Mucosa of descending colon (tissue), 3 donors: ENCODE measurements around the gene ZBED5. TPM values are rescaled to one million over a fixed set of nuclear protein-coding genes. Genes with fewer than 3 reads are reported as not detected.
"Not testable (repeated sequence)": the region's sequence is repeated elsewhere in the genome, so short reads cannot be mapped to it uniquely, and the experiment has no call there.

Experiments
- ATAC-seq: fragments of 200-7000 bp; cut with Tn5 transposase; one replicate; pipeline ENCODE4 v1.9.1; 2020; ENCODE audit warnings: mild to moderate bottlenecking, moderate library complexity
- DNase-seq, 3 donors: peaks; one replicate each; pipeline ENCODE4 v3.0.0-alpha.2; 2020
- H3K36me3 ChIP-seq: fragments of 200-600 bp; one replicate; pipeline ENCODE4 v1.8.0; 2021; ENCODE audit warnings: low read depth, mild to moderate bottlenecking
- H3K4me1 ChIP-seq: fragments of 200-600 bp; one replicate; pipeline ENCODE4 v1.8.0; 2021; ENCODE audit warnings: low read depth, mild to moderate bottlenecking
- H3K4me3 ChIP-seq: fragments of 200-600 bp; one replicate; pipeline ENCODE4 v1.8.0; 2021; ENCODE audit warnings: mild to moderate bottlenecking
- H3K9me3 ChIP-seq: fragments of 200-600 bp; one replicate; pipeline ENCODE4 v1.8.0; 2021; ENCODE audit warnings: mild to moderate bottlenecking
- CTCF ChIP-seq: fragments of 200-600 bp; IDR thresholded peaks from one replicate; pipeline ENCODE4 v1.8.0; 2022; ENCODE audit warnings: antibody characterized with exemption, mild to moderate bottlenecking
- intact Hi-C, 2 donors: fragments of 100-400 bp; cut with DNase I in 1 of 2; cut with micrococcal nuclease in 1 of 2; formaldehyde crosslinking; loops; one replicate each; pipeline versions ENCODE4 v1.11.0 to v1.11.1; 2022; cut with DNase I, micrococcal nuclease
- total RNA-seq, 3 donors: library from RNA; stranded (reverse); fragmentation: NEBNext Ultra II Directional in 2 of 3; extraction: Animal tissue kit (Norgen Biotek cat#: 25700) in 2 of 3; gene quantifications; one replicate each; pipeline versions ENCODE4 v1.2.1 to v1.2.4, GENCODE V29; 2021 to 2023
- donor health status: DM: no; HTN: no; CAD: no; lungs with moderate emphysema.
- donor health status: DM: no; HTN: no; CAD: no.
- donor health status: DM: no; HTN: yes; CAD: no.

The ZBED5 gene
- total RNA-seq, 3 donors from 2014 or later, result 39.5 to 54.2 (median 42.6) TPM

- TF ChIP-seq CTCF, result no peak
- no peak for ATAC-seq
These were observed 12.3 kb downstream of the ZBED5 start for GRCh38 chr11:10845589-10845988.

GRCh38 chr11:10844796-10845195, 13.1 kb downstream of the ZBED5 start:
- Histone ChIP-seq H3K9me3 (no peaks in the 10 kb centered on the region), H3K36me3 (no peaks in the 10 kb centered on the region), H3K4me3 (no peak overlapping the region), H3K4me1 (peaks cover 26% of the 10 kb centered on the region)
- no peak for ATAC-seq
- intact Hi-C loops, result no loop called here
- no peak for TF ChIP-seq CTCF
- no peak for DNase-seq

More at GRCh38 chr11:10845589-10845988, 12.3 kb downstream of the ZBED5 start:
- Histone ChIP-seq H3K4me1 (peaks cover 26% of the 10 kb centered on the region), H3K36me3 (no peaks in the 10 kb centered on the region), H3K4me3 (no peak overlapping the region), H3K9me3 (no peaks in the 10 kb centered on the region)
- no peak for DNase-seq
- intact Hi-C loops, result no loop called here

GRCh38 chr11:10844356-10844755, 13.5 kb downstream of the ZBED5 start:
- DNase-seq (no peak), ATAC-seq (peak; percentile 36)
- H3K36me3 ChIP-seq, result no peaks in the 10 kb centered on the region
- no peaks in the 10 kb centered on the region for H3K9me3 ChIP-seq
- no peak for TF ChIP-seq CTCF
- no peak overlapping the region for H3K4me3 ChIP-seq
- peaks cover 26% of the 10 kb centered on the region for H3K4me1 ChIP-seq
- intact Hi-C loops, result no loop called here

GRCh38 chr11:10838881-10839280, 19.0 kb downstream of the ZBED5 start:
- DNase-seq, result no peak
- H3K4me3 ChIP-seq, result no peak overlapping the region
- intact Hi-C loops, result no loop called here
- H3K4me1 ChIP-seq, result peaks cover 12% of the 10 kb centered on the region
- no peak for ATAC-seq
- H3K9me3 ChIP-seq, result no peaks in the 10 kb centered on the region
- TF ChIP-seq CTCF, result no peak
- H3K36me3 ChIP-seq, result no peaks in the 10 kb centered on the region

- DNase-seq (no peak), ATAC-seq (no peak)
- intact Hi-C loops, result no loop called here
- Histone ChIP-seq H3K4me3 (no peak overlapping the region), H3K4me1 (peaks cover 7% of the 10 kb centered on the region), H3K36me3 (no peaks in the 10 kb centered on the region), H3K9me3 (no peaks in the 10 kb centered on the region)
- TF ChIP-seq CTCF, result no peak
These were observed 19.8 kb downstream of the ZBED5 start for GRCh38 chr11:10838083-10838482.

GRCh38 chr11:10836884-10837283, 21.0 kb downstream of the ZBED5 start:
- intact Hi-C loops, H3K4me3 ChIP-seq: not testable (repeated sequence)

More at GRCh38 chr11:10836884-10837283, 21.0 kb downstream of the ZBED5 start:
- not testable (repeated sequence) for H3K36me3 ChIP-seq, H3K9me3 ChIP-seq, DNase-seq, H3K4me1 ChIP-seq, ATAC-seq
